HUES64 (cell line): ENCODE results near the gene HSD17B2.

Experiments
- H3K27ac ChIP-seq: 2 replicates; pipeline ENCODE4 v1.7.0; 2013; ENCODE audit warnings: low read depth, low read length, inconsistent platforms
- H3K27me3 ChIP-seq: 2 replicates; pipeline ENCODE4 v1.6.1; 2013; ENCODE audit warnings: mild to moderate bottlenecking, low read length; ENCODE audit not compliant: insufficient read depth
- H3K36me3 ChIP-seq: 2 replicates; pipeline ENCODE4 v1.6.1; 2013; ENCODE audit warnings: mild to moderate bottlenecking, low read length; ENCODE audit not compliant: insufficient read depth
- H3K4me1 ChIP-seq: 2 replicates; pipeline ENCODE4 v1.6.1; 2013; ENCODE audit warnings: mild to moderate bottlenecking, low read length, moderate library complexity; ENCODE audit not compliant: insufficient read depth
- H3K4me3 ChIP-seq: 2 replicates; pipeline ENCODE4 v1.5.1; 2013; ENCODE audit warnings: mild to moderate bottlenecking, low read length, moderate library complexity
- H3K9ac ChIP-seq: 2 replicates; pipeline ENCODE4 v1.6.1; 2013; ENCODE audit warnings: mild to moderate bottlenecking, low read depth, low read length
- H3K9me3 ChIP-seq: 2 replicates; pipeline ENCODE4 v1.6.1; 2013; ENCODE audit warnings: low read depth, low read length; ENCODE audit not compliant: insufficient read depth
- WGBS: fragments of 150-250, 120-280 bp; methylation state at CpG from one replicate; pipeline ENCODE4 v1.1.7; 2013; ENCODE audit warnings: missing lambda C conversion rate; 5-methylcytosine and 5-hydroxymethylcytosine counted together

HSD17B2 gene

DNA sequence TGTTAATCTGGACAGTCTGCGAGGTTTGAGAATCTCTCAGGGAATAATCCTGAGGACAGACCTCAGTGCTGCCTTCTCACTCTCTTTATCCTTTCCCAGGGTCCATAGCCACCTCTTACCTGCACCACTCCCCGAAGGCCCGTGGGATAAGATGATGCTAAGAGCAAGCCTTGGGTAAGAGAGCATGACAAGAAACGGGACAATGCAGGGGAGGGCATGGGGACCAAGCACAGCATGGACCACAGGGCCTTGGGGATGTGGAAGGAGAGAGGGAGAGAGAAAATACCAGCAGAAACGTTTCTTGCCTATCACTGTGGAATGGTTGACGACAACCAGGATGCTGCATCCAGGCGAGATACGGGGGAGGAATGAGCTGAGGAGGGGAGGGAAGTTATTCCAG, 15.5 kb upstream of the HSD17B2 start:
- Histone ChIP-seq H3K9ac (no peak overlapping the region), H3K27me3 (no peaks in the 10 kb centered on the region), H3K4me1 (no peaks in the 10 kb centered on the region), H3K4me3 (no peak overlapping the region), H3K27ac (no peak overlapping the region), H3K36me3 (no peaks in the 10 kb centered on the region), H3K9me3 (peaks cover 5% of the 10 kb centered on the region; the same call in 1 of the 2 replicates)
- 78% methylated on average over 8 of the region's 8 CpGs for WGBS

GRCh38 chr16:82020051-82020450, 15.0 kb upstream of the HSD17B2 start:
- no peaks in the 10 kb centered on the region for H3K27me3 ChIP-seq
- H3K4me3 ChIP-seq = no peak overlapping the region
- no peak overlapping the region for H3K9ac ChIP-seq
- no peaks in the 10 kb centered on the region for H3K4me1 ChIP-seq
- WGBS = 97% methylated on average over 4 of the region's 5 CpGs
- H3K27ac ChIP-seq = no peak overlapping the region
- H3K9me3 ChIP-seq = peaks cover 2% of the 10 kb centered on the region; the same call in 1 of the 2 replicates
- H3K36me3 ChIP-seq = no peaks in the 10 kb centered on the region

DNA sequence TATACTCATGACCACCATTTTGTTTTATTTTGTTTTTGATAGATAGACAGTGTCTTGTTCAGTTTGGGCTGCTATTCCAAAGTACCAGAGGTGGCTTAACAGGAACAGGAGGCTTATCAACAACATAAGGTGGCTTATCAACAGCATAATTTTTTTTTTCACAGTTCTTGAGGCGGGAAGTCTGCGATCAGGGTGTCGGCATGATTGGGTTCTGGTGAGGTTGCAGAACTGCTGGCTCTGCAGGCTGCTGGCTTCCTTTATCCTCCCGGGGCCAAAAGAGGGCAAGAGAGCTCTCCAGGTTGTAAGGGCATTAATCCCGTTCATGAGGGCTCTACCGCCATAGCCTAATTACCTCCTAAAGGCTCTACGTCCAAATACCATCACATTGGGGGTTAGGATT, 11.8 kb upstream of the HSD17B2 start:
- 88% methylated on average over 7 of the region's 7 CpGs for WGBS
- Histone ChIP-seq H3K36me3 (no peaks in the 10 kb centered on the region), H3K27ac (no peak overlapping the region), H3K9me3 (no peaks in the 10 kb centered on the region), H3K4me1 (no peaks in the 10 kb centered on the region), H3K4me3 (no peak overlapping the region), H3K27me3 (no peaks in the 10 kb centered on the region), H3K9ac (no peak overlapping the region)

- Histone ChIP-seq H3K36me3 (no peaks in the 10 kb centered on the region), H3K9ac (no peak overlapping the region), H3K9me3 (no peaks in the 10 kb centered on the region), H3K4me1 (no peaks in the 10 kb centered on the region), H3K27ac (no peak overlapping the region), H3K27me3 (no peaks in the 10 kb centered on the region), H3K4me3 (no peak overlapping the region)
- 91% methylated on average over 1 of the region's 1 CpG for WGBS
These were observed 10.7 kb upstream of the HSD17B2 start for GRCh38 chr16:82024316-82024715.

GRCh38 chr16:82024883-82025282, 10.2 kb upstream of the HSD17B2 start:
- no peak overlapping the region for H3K4me3 ChIP-seq
- no peak overlapping the region for H3K27ac ChIP-seq
- WGBS = 93% methylated on average over 4 of the region's 4 CpGs
- H3K9ac ChIP-seq = no peak overlapping the region
- H3K4me1 ChIP-seq = no peaks in the 10 kb centered on the region
- no peaks in the 10 kb centered on the region for H3K27me3 ChIP-seq
- H3K36me3 ChIP-seq = no peaks in the 10 kb centered on the region
- no peaks in the 10 kb centered on the region for H3K9me3 ChIP-seq

- Histone ChIP-seq H3K27me3 (no peaks in the 10 kb centered on the region), H3K36me3 (no peaks in the 10 kb centered on the region), H3K27ac (no peak overlapping the region), H3K9ac (no peak overlapping the region), H3K4me3 (no peak overlapping the region), H3K9me3 (no peaks in the 10 kb centered on the region), H3K4me1 (no peaks in the 10 kb centered on the region)
- 90% methylated on average over 7 of the region's 7 CpGs for WGBS
These were observed 7.4 kb upstream of the HSD17B2 start for GRCh38 chr16:82027629-82028064.

DNA sequence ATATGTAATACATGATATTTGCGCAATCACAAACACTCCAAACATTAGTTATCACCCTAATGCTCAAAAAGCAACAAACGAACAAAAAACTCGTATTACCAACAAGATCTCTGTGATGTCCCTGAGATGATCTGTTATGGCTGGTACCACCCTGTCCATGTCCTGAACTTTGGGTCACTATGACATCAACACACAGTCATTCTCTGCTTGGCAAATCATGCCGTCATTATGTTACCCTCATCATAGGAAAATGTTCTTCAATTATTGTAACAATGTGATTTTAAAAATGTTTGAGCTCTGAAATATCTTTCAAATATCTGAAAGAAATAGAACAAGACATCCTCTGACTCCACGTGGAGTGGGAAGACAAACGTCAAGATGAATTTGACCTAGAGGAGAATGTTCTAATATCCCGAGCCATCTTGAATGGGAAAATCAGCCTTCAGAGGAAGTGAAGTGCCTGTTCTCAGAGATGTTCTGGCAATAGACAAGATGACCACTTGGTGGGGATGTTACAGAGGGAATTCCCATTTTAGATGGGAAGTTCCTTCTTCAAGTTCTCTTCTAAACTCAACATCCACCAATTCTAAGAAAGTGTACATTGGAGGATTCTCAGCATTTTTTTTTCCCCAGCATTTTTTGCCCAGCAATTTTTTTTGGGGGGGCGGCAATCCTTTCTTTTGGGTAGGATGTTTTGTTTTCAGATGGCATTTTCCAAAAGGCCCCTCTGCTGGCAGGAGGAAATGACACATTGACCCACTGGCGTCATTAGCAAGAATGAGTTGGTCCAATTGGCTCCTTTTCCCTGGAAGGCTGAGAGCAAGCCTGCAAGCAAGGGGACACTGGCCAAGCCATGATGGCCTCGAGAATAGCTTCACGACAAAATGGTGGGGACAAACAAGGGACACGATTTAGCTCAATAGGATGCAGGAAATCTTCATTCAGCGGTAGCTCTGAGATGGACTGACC, 3.7 kb upstream of the HSD17B2 start:
- Histone ChIP-seq H3K27me3 (no peaks in the 10 kb centered on the region), H3K4me1 (no peaks in the 10 kb centered on the region), H3K4me3 (no peak overlapping the region), H3K9ac (no peak overlapping the region), H3K27ac (no peak overlapping the region), H3K9me3 (no peaks in the 10 kb centered on the region), H3K36me3 (no peaks in the 10 kb centered on the region)
- 81% methylated on average over 13 of the region's 13 CpGs for WGBS

DNA sequence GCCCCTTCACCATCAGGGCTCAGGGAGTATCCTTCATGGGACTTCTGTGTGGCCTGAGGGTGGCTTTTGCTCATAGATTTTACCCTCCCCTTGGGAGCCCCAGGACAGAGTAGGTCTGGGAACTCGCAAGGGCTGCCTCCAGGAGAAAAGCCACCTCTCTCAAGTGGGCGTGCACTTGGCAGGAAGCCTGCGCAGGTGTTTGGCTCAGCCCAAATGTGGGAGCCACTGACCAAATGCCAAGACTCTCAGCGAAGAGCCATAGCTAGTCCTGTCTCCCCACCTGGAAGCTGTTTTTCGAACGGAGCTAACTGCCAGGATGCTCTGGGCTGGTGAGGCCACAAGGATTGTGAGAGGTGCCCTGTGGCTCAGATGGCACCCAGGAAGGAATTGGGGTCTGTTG, 2.0 kb upstream of the HSD17B2 start:
- H3K27me3 ChIP-seq = no peaks in the 10 kb centered on the region
- no peaks in the 10 kb centered on the region for H3K9me3 ChIP-seq
- 81% methylated on average over 6 of the region's 6 CpGs for WGBS
- no peak overlapping the region for H3K9ac ChIP-seq
- H3K27ac ChIP-seq = no peak overlapping the region
- no peaks in the 10 kb centered on the region for H3K36me3 ChIP-seq
- H3K4me3 ChIP-seq = no peak overlapping the region
- H3K4me1 ChIP-seq = no peaks in the 10 kb centered on the region

DNA sequence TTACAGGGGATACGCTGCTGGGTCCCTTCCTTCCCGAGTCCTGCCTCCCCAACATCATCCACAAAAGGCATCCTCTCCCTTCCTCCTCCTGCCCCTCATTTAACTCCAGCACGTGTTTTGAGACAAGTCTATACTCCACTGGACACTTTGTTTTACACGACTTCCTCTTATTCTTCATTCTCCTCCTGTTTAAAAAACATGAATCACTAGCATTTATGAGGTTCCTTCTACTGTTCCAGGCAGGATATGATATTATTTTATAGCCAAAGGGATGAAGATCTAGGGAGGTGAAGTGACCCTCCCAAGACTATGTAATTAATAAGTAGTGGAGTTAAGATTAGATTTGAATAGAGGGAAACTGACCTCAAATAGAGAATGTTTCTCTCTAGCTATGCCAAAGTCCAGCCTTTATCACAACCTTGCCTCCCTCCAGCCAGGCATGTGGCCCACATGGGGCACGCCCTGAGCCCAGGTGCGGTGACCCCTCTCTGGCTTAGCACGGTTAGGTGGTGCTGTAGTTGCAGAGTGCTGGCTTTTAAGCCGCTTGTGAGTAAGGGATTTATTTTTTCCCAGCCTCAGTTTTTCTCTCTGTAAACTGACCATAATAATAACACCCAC, 1.3 kb upstream of the HSD17B2 start:
- no peak overlapping the region for H3K27ac ChIP-seq
- H3K27me3 ChIP-seq = no peaks in the 10 kb centered on the region
- no peak overlapping the region for H3K4me3 ChIP-seq
- H3K9me3 ChIP-seq = no peaks in the 10 kb centered on the region
- WGBS = 86% methylated on average over 7 of the region's 8 CpGs
- no peaks in the 10 kb centered on the region for H3K4me1 ChIP-seq
- H3K9ac ChIP-seq = no peak overlapping the region
- no peaks in the 10 kb centered on the region for H3K36me3 ChIP-seq

DNA sequence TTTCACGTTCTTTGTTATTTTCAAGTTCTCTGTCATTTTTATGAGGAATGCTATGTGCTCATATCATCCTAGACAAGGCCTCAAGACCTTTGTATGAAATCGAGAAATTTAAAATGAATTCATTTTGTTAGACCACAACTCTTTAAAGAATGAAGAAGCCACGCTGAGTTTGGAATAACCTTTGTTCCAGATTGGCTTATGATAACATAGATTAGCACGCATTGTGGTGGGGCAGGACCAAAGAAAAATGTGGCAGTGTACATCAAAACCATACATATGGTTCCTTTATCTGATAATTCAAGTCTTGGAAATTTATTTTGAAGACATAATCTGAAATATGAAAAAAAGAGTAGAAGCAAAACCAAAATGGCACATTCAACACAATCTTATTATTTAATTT, 2.2 kb downstream of the HSD17B2 start:
- 96% methylated on average over 4 of the region's 4 CpGs for WGBS
- H3K4me1 ChIP-seq = no peaks in the 10 kb centered on the region
- H3K36me3 ChIP-seq = no peaks in the 10 kb centered on the region
- H3K27me3 ChIP-seq = no peaks in the 10 kb centered on the region
- no peaks in the 10 kb centered on the region for H3K9me3 ChIP-seq
- H3K4me3 ChIP-seq = no peak overlapping the region
- H3K27ac ChIP-seq = no peak overlapping the region
- no peak overlapping the region for H3K9ac ChIP-seq

DNA sequence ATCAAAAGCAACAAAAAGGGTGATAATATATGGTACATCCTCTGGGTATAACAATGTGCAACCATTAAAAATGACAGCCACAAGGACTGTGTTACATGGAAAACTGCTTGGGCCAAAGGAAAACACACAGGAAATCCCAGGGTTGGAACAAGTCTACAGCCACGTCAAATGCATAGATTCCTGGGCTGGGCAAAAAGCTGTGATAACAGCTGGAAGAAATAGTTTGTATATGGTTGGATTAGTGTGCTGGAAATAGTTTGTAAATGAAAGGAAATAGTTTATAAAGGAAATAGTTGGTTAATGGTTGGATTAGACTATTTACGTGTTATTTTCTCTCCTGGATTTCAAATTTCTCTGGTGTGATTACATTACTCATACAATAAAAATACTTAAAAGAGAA, 2.6 kb downstream of the HSD17B2 start:
- no peaks in the 10 kb centered on the region for H3K27me3 ChIP-seq
- no peaks in the 10 kb centered on the region for H3K9me3 ChIP-seq
- no peaks in the 10 kb centered on the region for H3K4me1 ChIP-seq
- 90% methylated on average over 1 of the region's 2 CpGs for WGBS
- H3K4me3 ChIP-seq = no peak overlapping the region
- H3K36me3 ChIP-seq = no peaks in the 10 kb centered on the region
- H3K9ac ChIP-seq = no peak overlapping the region
- H3K27ac ChIP-seq = no peak overlapping the region
